Nephron (organoid): Measurements from ENCODE around the gene RBM23.

Source experiments
- H3K27ac Mint-ChIP-seq, 3 experiments: 2 replicates each; pipeline ENCODE4 v1.8.0; 2020; ENCODE audit warnings: mixed read lengths in 3 of 3, mild to moderate bottlenecking in 2 of 3, moderate library complexity in 1 of 3
- H3K27me3 Mint-ChIP-seq: 2 replicates; pipeline ENCODE4 v1.8.0; 2021; ENCODE audit warnings: low read depth, mild to moderate bottlenecking, moderate library complexity, mixed read lengths
- H3K36me3 Mint-ChIP-seq: 2 replicates; pipeline ENCODE4 v1.8.0; 2020; ENCODE audit warnings: low read depth, mixed read lengths
- H3K4me1 Mint-ChIP-seq: 2 replicates; pipeline ENCODE4 v1.8.0; 2020; ENCODE audit warnings: mixed read lengths
- H3K4me3 Mint-ChIP-seq, 3 experiments: 2 replicates each; pipeline ENCODE4 v1.8.0; 2020; ENCODE audit warnings: mild to moderate bottlenecking in 3 of 3, mixed read lengths in 3 of 3, moderate library complexity in 2 of 3
- H3K9me3 Mint-ChIP-seq: 2 replicates; pipeline ENCODE4 v1.8.0; 2020; ENCODE audit warnings: mixed read lengths
- CTCF ChIP-seq, 3 experiments: fragments of 200-600 bp; sonication (generic); IDR thresholded peaks; one replicate each; pipeline ENCODE4 v1.5.0; 2021; ENCODE audit warnings: antibody characterized with exemption in 3 of 3; ENCODE audit not compliant: unreplicated experiment in 3 of 3

Gene RBM23

GRCh38 chr14:22872033-22872832, 46.7 kb downstream of the RBM23 start:
- Mint-ChIP-seq H3K4me3 (peak overlapping the region; percentile 92 to 98 (median 97)), H3K36me3 (peaks cover 16% of the 10 kb centered on the region), H3K27me3 (no peaks in the 10 kb centered on the region), H3K4me1 (peaks cover 13% of the 10 kb centered on the region), H3K27ac (peak overlapping the region; percentile 78 to 98 (median 86)), H3K9me3 (no peaks in the 10 kb centered on the region)
- peak; percentile 84 to 92 (median 87) for TF ChIP-seq CTCF (IDR thresholded peaks at IDR 0.05; ENCODE audit: unreplicated experiment in 3 of 3)

GRCh38 chr14:22871224-22872032, 47.5 kb downstream of the RBM23 start, which contains the start of gene LRP10:
Gene LRP10, plus strand, starts transcription at chr14:22871740. Its CDS starts 564 bp downstream, at chr14:22872304.
- no peaks in the 10 kb centered on the region for H3K9me3 Mint-ChIP-seq
- H3K36me3 Mint-ChIP-seq, result peaks cover 16% of the 10 kb centered on the region
- peak within 1 kb of the TSS; percentile 89 to 98 (median 98) for H3K27ac Mint-ChIP-seq
- no peaks in the 10 kb centered on the region for H3K27me3 Mint-ChIP-seq
- H3K4me3 Mint-ChIP-seq, result peak within 1 kb of the TSS; percentile 92 to 98 (median 97)
- no peak for TF ChIP-seq CTCF (IDR thresholded peaks at IDR 0.05; ENCODE audit: unreplicated experiment in 3 of 3)
- peaks cover 13% of the 10 kb centered on the region for H3K4me1 Mint-ChIP-seq

GRCh38 chr14:22870811-22871223, 48.1 kb downstream of the RBM23 start:
- no peak for TF ChIP-seq CTCF (IDR thresholded peaks at IDR 0.05; ENCODE audit: unreplicated experiment in 3 of 3)
- peak overlapping the region; percentile 89 to 98 (median 98) for H3K27ac Mint-ChIP-seq
- H3K27me3 Mint-ChIP-seq, result no peaks in the 10 kb centered on the region
- no peaks in the 10 kb centered on the region for H3K9me3 Mint-ChIP-seq
- peaks cover 13% of the 10 kb centered on the region for H3K4me1 Mint-ChIP-seq
- H3K36me3 Mint-ChIP-seq, result peaks cover 12% of the 10 kb centered on the region
- H3K4me3 Mint-ChIP-seq, result peak overlapping the region; percentile 92 to 98 (median 97)

GRCh38 chr14:22866874-22867273, 52.1 kb downstream of the RBM23 start:
- Mint-ChIP-seq H3K4me3 (no peak overlapping the region), H3K4me1 (peaks cover 5% of the 10 kb centered on the region), H3K27me3 (no peaks in the 10 kb centered on the region), H3K9me3 (no peaks in the 10 kb centered on the region), H3K36me3 (no peaks in the 10 kb centered on the region), H3K27ac (peak overlapping the region in 1 of 3 experiments; percentile 44)
- TF ChIP-seq CTCF (IDR thresholded peaks at IDR 0.05; ENCODE audit: unreplicated experiment in 3 of 3), result no peak

- H3K9me3 Mint-ChIP-seq, result no peaks in the 10 kb centered on the region
- H3K27me3 Mint-ChIP-seq, result no peaks in the 10 kb centered on the region
- H3K4me1 Mint-ChIP-seq, result peaks cover 2% of the 10 kb centered on the region
- no peak for TF ChIP-seq CTCF (IDR thresholded peaks at IDR 0.05; ENCODE audit: unreplicated experiment in 3 of 3)
- H3K4me3 Mint-ChIP-seq, result peak overlapping the region in 1 of 3 experiments; percentile 10
- no peaks in the 10 kb centered on the region for H3K36me3 Mint-ChIP-seq
- peak overlapping the region; percentile 9 to 44 (median 18) for H3K27ac Mint-ChIP-seq
These were observed 53.2 kb downstream of the RBM23 start for GRCh38 chr14:22865424-22866405.
